HL-60 (cell line): Measurements from ENCODE around the gene GLIS1.

ENCODE experiments used
- DNase-seq, 2 experiments: peaks; one replicate each; pipeline ENCODE4 v3.0.0-alpha.2; 2010 to 2020; ENCODE audit warnings: low read depth in 1 of 2, low spot score in 1 of 2
- H3K27ac ChIP-seq: fragments of 250-450 bp; sonication (Bioruptor Pico); replicated peaks from 2 replicates; pipeline ENCODE4 v1.5.1; 2020; ENCODE audit warnings: mild to moderate bottlenecking, moderate library complexity
- H3K27me3 ChIP-seq: fragments of 250-450 bp; sonication (Bioruptor Pico); 2 replicates; pipeline ENCODE4 v1.5.1; 2021; ENCODE audit warnings: mild to moderate bottlenecking, moderate library complexity; ENCODE audit not compliant: insufficient read depth, poor library complexity, severe bottlenecking
- H3K4me3 ChIP-seq: replicated peaks from 2 replicates; pipeline ENCODE4 v1.5.1; 2011; ENCODE audit warnings: mild to moderate bottlenecking, control low read depth, low read length; ENCODE audit not compliant: insufficient read depth
- GABPA ChIP-seq: IDR thresholded peaks from 2 replicates; pipeline ENCODE4 v1.6.1; 2012; ENCODE audit warnings: low read depth
- POLR2AphosphoS5 ChIP-seq: IDR thresholded peaks from 2 replicates; pipeline ENCODE4 v1.6.1; 2012; ENCODE audit warnings: low read depth
- SPI1 ChIP-seq: IDR thresholded peaks from 2 replicates; pipeline ENCODE4 v1.6.1; 2012; ENCODE audit warnings: low read depth, mild to moderate bottlenecking, borderline replicate concordance
- TF ChIP-seq, protein P1 (sequence below): IDR thresholded peaks from 2 replicates; pipeline ENCODE4 v1.6.1; 2012; ENCODE audit warnings: low read depth; ENCODE audit not compliant: insufficient replicate concordance
- TF ChIP-seq, protein P2 (sequence below): IDR thresholded peaks from one replicate; pipeline ENCODE4 v1.5.1; 2011; ENCODE audit warnings: low read length, control low read depth, inconsistent platforms; ENCODE audit not compliant: insufficient read depth

Gene GLIS1

DNA sequence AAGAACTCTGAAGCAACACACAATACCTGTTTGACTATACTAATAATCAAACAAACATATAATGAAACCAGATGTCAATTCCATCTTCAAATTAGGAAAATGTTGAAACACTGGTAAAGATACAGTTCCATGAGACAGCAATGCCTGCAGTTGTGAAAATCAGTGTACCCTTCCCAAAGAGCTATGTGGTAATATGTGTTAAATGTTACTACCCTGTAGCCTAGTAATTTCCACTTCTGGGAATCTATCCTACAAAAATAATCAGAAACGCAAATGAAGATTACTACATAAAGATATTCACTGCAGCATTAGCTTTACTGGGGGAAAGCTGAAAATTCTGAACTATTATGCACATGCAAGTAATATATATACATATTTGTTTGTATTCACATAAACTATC, 16.9 kb downstream of the GLIS1 start:
- H3K4me3 ChIP-seq, result no peak overlapping the region
- TF ChIP-seq POLR2AphosphoS5, result no peak
- no peak for TF ChIP-seq SPI1
- TF ChIP-seq, protein P1, sequence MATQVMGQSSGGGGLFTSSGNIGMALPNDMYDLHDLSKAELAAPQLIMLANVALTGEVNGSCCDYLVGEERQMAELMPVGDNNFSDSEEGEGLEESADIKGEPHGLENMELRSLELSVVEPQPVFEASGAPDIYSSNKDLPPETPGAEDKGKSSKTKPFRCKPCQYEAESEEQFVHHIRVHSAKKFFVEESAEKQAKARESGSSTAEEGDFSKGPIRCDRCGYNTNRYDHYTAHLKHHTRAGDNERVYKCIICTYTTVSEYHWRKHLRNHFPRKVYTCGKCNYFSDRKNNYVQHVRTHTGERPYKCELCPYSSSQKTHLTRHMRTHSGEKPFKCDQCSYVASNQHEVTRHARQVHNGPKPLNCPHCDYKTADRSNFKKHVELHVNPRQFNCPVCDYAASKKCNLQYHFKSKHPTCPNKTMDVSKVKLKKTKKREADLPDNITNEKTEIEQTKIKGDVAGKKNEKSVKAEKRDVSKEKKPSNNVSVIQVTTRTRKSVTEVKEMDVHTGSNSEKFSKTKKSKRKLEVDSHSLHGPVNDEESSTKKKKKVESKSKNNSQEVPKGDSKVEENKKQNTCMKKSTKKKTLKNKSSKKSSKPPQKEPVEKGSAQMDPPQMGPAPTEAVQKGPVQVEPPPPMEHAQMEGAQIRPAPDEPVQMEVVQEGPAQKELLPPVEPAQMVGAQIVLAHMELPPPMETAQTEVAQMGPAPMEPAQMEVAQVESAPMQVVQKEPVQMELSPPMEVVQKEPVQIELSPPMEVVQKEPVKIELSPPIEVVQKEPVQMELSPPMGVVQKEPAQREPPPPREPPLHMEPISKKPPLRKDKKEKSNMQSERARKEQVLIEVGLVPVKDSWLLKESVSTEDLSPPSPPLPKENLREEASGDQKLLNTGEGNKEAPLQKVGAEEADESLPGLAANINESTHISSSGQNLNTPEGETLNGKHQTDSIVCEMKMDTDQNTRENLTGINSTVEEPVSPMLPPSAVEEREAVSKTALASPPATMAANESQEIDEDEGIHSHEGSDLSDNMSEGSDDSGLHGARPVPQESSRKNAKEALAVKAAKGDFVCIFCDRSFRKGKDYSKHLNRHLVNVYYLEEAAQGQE, result no peak
- TF ChIP-seq GABPA, result no peak
- TF ChIP-seq, protein P2, sequence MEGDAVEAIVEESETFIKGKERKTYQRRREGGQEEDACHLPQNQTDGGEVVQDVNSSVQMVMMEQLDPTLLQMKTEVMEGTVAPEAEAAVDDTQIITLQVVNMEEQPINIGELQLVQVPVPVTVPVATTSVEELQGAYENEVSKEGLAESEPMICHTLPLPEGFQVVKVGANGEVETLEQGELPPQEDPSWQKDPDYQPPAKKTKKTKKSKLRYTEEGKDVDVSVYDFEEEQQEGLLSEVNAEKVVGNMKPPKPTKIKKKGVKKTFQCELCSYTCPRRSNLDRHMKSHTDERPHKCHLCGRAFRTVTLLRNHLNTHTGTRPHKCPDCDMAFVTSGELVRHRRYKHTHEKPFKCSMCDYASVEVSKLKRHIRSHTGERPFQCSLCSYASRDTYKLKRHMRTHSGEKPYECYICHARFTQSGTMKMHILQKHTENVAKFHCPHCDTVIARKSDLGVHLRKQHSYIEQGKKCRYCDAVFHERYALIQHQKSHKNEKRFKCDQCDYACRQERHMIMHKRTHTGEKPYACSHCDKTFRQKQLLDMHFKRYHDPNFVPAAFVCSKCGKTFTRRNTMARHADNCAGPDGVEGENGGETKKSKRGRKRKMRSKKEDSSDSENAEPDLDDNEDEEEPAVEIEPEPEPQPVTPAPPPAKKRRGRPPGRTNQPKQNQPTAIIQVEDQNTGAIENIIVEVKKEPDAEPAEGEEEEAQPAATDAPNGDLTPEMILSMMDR, result no peak
- no peak for DNase-seq
- H3K27me3 ChIP-seq, result peaks cover 2% of the 10 kb centered on the region
- no peak overlapping the region for H3K27ac ChIP-seq

DNA sequence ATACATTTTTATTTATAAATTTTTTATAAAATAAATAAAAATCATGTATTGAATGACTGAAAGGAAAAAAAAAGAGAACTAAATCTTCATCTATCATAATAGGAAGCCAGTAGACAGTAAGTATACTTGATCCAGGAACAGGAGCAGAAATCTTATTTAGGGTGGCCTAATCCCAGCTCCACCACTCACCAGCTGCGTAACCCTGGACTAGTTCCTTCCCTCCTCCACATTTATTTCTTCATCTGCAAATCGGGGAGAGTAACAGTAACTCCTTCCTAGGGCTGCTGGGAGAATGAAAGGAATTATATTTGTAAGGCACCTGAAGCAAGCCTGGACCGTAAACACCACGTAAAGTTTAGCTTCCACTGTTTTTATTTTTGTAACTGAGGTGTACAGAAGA, 17.9 kb downstream of the GLIS1 start:
- DNase-seq, result no peak
- no peak for TF ChIP-seq POLR2AphosphoS5
- TF ChIP-seq, protein P2, result no peak
- TF ChIP-seq, protein P1, result no peak
- no peak for TF ChIP-seq GABPA
- no peak for TF ChIP-seq SPI1
- peaks cover 2% of the 10 kb centered on the region for H3K27me3 ChIP-seq
- H3K27ac ChIP-seq, result no peak overlapping the region
- H3K4me3 ChIP-seq, result no peak overlapping the region

GRCh38 chr1:53719469-53719868, 19.5 kb downstream of the GLIS1 start:
- H3K4me3 ChIP-seq, result no peak overlapping the region
- TF ChIP-seq POLR2AphosphoS5 (no peak), GABPA (no peak), SPI1 (no peak)
- TF ChIP-seq, protein P1, result no peak
- TF ChIP-seq, protein P2, result no peak
- peaks cover under 1% of the 10 kb centered on the region for H3K27me3 ChIP-seq
- DNase-seq, result no peak
- no peak overlapping the region for H3K27ac ChIP-seq
